GM21367 (cell line): Measurements from ENCODE around the gene RGS14.

ENCODE experiments used
- ATAC-seq: cut with Tn5 transposase; IDR thresholded peaks from one replicate; pipeline ENCODE4 v1.9.1; 2021; ENCODE audit not compliant: unreplicated experiment

RGS14 gene, protein sequence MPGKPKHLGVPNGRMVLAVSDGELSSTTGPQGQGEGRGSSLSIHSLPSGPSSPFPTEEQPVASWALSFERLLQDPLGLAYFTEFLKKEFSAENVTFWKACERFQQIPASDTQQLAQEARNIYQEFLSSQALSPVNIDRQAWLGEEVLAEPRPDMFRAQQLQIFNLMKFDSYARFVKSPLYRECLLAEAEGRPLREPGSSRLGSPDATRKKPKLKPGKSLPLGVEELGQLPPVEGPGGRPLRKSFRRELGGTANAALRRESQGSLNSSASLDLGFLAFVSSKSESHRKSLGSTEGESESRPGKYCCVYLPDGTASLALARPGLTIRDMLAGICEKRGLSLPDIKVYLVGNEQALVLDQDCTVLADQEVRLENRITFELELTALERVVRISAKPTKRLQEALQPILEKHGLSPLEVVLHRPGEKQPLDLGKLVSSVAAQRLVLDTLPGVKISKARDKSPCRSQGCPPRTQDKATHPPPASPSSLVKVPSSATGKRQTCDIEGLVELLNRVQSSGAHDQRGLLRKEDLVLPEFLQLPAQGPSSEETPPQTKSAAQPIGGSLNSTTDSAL

DNA sequence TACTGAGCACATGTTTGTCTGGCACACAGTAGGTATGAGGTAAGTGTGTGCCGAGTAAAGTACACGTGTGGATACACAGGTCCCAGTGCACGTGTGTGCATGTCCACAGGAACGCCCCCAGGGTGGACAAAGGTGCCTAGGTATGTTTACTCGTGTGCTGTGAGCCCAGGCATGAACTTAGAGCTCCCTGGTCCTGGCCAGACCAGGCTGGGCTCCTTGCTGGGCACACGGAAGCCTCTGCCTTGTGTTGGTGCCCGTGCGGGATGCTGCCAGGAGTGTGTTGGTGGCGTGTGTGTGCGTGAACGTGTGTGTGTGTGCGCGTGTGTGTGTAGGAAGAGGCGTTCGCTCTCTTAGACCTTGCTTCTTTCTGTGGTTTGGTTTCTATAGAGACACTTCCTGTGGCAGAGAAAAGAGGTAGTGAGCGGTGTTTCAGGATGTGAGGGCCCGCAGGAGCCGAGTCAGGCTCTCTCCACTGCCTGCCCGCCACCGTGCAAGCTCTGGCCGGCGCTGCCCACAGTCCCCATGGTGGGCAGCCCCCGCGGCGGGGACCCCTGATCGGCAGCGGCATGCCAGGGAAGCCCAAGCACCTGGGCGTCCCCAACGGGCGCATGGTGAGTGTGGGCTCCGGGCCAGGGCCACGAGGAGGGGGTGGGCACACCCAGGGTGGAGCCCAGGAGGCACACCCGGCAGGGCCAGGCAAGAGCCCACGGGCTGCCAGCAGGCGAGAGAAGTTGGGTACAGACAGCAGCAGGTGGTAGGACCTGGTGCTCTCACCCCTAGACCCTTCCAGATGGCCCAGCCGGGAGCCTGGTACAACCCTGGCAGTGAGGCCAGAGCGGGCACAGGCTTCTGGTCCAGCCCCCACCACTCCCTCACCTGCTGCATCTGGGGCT is at the start of gene RGS14:
Gene RGS14 (plus strand): TSS at position 466 of the 893 bp plus-strand sequence. CDS start 101 bp downstream, at position 567.
- peak; percentile 73 for ATAC-seq

DNA sequence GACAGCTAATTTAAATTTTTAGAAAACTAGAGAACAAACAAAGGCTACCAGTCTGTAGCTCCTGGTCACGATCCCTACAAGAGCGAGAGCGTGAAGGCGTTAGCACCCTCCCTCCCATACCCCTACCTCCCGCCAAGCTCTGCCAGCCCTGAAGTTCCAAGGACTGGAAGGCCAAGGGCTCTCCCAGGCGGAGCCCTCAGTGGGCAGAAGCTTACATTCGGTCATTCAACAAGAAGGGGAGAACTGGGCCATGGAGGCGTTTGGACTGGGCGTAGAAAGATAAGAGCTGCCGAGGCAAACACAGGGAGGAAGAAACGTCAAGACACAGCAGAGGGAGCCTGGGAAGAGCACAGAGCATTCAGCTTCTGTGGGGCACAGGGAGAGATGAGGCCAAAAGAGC is 49.0 kb upstream of the RGS14 start:
- no peak for ATAC-seq

DNA sequence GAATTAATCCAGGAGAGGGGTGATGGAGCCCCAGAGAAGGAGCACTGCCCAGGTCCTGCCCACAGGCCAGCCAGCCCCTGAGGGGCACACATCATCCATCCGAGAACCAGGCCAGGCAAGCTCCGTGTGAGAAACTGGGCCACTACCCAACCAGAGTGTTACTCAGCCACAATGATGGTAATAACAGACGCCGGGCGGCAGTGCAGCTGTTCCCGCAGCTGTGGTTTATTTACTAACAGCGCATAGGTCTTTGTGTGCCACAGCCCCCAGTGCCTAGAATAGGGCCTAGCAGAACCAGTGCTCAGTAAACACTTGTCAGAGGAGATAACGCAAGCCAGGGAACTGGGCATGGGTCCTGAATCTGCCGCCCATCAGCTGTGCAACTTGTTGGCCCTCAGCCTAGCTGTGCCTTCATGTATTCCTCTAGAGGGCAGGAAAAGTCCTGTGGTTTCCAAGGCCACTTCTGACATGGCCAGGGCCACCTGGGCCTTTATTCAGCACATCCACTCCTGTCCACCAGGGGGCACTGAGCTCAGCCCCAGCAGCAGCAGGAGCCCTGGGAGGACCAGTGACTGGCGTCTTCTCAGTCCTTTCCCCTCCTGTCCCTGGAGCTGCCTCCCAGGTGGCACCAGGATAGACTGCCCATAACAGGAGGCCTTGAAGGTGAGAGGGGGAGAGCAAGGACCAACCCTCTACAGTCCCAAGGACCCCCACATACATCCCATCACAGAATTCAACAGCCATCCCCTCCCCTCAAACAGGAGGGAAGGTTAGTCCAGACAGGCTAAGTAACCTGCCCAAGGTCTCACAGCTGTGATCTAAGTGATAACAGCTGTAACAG is 48.2 kb upstream of the RGS14 start:
- no peak for ATAC-seq

DNA sequence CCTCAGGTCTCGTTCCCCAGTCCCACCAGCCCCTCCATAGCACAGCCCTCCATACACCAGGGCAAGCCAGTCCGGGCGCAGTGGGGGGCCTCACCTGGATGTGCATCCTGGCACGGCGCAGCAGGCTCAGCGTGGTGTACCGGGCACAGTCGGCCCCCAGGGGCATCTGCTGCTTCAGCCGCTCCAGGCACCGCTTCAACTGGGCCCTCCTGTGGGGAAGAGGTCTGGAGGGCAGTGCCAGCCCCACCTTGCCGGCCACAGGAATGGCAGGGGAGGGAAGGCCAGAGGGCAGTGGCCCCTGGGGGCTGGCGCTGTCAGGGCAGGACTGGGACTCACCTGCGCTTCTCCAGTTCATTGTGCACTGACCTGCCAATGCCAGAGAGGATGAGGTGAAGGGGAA is 47.4 kb upstream of the RGS14 start:
- no peak for ATAC-seq

DNA sequence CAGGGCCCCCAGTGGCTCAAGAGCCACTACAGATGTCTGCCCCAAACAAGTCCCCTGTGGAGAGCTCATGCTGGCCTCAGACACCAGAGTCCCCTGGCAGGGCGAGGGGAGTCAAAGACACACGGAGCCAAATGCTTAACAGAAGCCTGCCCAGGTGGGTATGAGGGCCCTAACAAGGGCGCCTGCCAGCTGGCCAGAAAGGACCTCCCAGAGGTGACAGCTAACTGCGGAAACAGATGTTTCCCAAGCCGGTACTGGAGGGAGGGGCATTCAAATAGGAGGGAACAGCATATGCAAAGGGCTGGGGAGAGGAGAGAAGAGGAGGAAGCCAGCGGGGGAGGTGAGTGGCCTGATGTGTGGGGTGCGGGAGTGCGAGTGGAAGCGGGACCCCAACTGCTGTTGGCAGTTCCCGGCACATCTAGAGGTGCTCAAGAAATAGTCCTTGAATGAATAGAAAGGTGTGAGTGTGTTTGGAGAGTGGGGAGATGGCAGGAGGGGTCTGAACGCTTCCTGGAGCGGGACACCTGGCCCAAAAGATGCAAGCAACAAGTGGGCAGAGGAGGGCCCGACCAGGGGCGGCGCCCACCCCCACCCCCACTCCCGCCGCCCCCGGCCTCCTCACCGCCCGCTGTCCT is 46.9 kb upstream of the RGS14 start:
- no peak for ATAC-seq

DNA sequence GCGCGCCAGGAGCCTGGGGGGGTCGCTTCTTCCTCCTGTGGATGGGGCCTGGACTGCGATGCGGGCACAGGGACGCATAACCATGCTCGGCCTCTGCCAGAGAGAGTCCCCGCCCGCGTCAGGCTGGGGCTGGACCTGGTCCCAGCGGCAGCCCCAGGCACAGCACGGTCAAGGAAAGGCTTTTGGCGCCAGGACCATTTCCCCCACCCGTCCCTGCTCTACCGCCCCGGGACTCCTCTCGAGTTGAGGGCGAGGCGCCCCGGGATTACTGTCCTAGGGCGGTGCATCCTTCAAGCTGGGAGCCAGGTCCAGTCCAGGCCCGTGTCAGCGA is 46.4 kb upstream of the RGS14 start:
- ATAC-seq, result no peak

DNA sequence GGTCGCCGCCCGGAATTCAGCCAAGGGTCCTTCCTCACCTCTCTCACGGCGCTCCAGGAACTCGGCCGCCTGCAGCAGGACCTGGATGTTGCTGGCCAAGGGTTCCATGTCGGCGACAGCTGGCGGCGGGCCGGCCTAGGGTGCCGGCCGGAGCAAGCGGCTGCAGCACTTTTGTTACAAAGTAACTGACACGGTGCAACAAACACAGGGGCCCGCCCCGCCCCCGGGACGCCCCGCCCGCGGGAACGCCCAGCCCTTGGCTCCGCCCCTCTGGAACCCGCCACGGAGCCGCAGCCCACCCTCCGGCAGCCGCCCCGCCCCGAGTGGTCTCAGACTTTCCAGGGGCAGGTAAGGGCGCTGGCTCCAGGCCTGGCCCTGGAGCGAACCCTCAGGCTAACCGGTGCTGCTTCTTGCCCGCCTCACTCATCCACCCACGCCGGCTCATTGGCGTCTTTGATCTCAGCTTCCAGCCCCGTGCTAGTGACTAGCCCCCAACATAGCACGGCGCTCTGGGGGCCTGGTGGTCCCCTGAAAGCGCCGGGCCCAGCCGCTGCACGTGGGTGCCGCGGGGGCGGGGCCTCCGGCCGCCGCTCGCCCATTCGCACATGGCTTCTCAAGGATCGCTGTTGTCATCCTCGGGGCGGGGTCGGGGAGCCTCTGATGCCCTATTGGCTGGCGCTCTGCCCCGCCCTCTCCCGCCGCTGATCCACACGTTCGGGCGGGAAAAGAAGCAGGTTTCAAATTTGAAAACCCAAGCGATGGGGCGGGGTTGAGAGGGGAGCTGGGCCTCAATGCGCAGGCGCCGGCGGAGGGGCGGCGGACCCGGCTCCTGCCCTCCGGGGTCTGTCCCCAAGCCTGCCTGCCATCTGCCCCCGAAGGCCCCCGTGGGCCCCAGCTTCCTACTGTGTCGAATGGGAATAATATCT is 45.7 kb upstream of the RGS14 start, which contains the start of gene MXD3:
Gene MXD3 (minus strand): TSS at position 176 of the 926 bp plus-strand sequence. CDS start 68 bp downstream, at position 108.
- ATAC-seq, result peak; percentile 74

DNA sequence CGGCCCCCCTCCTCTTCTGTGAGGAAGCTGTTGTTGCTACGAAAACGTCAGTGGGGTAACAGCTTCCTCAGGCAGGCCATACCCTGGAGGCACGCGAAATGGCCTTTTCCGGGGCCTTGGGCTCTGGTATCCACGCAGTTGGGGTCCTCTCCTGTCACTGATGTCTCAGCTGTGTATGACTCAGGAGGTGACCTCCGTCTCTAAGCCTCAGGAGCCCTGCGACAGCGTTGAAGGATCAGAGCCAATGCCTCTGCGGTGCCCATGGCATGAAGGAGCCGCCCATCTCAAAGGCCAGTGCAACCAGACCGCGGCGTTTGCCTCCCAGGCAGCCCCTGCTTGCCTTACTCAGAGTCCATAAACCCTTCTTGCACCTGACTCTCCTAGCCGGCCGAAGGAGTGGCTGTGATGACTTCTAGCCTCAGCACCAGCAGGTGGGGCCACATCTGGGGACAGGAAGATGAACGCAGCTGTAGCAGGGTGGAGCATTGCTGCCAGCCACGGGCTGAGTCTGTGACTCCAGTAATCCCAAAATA is 45.0 kb upstream of the RGS14 start:
- peak; percentile 17 for ATAC-seq

DNA sequence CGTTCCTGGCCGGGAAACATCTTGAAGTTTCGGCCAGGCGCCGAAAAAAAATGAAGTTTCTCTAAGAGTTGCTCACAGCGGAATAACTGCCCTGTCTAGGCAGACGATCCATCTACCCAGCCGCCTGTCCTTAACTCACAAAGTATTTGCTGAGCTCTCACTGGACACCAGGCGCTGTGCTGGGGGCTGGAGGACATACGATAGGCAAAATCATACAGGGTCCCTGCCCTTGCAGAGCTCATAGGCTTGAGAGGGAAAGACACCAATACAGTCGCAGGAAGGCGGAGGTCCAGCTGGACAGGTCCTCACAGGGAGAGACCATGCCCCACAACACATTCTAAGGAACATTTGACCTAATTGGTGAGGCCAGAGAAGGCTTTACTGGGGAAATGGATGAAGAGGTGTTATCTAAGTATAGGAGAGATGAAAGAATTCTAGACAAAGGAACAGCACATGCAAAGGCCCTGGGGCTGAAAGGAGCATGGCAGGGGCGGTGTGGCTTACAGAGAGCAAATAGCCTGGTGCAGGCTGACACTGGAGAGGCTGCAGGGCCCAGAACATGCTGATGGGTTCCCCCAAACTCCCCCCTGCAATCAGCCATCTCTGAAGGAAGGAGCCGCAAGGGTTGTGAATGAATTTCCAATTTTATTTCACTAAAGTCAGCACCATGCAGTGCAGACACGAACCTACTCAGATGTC is 44.0 kb upstream of the RGS14 start:
- ATAC-seq, result no peak

DNA sequence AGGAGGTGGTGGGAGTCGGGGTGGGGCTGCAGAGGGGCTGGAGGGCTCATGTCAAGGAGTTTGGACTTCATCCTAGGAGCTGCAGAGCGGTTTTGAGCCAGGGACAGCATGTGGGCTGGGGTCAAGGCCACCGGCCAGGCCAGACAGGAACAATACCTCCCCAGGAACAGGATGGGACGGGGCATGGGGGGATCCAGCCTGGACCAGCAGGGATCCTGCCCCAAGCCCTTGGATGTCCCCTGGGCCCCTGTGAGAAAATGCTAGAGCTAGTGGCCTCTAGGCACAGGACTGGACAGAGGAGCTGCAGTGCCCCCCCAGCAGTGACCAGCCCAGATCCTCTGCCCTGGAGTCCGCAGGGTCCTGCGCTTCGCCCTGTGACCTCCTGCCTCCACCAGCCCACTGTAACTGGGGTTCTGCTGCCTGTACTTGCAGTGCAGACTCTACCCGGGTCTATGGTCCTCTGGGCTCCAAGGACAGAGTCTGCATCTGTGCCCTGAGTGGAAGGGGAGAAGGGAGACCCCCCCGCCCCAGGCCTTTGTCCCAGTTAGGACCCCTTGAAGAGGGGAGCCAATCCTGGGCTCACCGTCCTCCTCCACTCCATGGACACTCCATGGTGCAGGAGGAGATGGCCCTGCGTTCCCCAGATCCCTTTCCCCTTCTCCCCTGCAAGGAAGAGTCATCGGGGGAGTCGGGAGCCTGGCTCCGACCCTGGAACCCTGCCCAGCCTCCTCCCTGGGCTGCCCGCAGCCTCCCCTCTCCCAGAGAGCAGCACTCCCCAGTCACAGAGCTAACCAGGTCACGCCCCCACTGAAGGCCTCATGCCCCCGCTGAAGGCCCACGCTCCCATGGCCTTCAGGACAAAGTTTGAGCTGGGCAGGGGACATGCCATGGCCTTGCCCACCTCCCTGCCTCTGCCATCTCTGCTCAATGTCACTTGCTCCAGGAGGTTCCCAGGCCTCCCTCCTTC is 43.1 kb upstream of the RGS14 start:
- no peak for ATAC-seq

DNA sequence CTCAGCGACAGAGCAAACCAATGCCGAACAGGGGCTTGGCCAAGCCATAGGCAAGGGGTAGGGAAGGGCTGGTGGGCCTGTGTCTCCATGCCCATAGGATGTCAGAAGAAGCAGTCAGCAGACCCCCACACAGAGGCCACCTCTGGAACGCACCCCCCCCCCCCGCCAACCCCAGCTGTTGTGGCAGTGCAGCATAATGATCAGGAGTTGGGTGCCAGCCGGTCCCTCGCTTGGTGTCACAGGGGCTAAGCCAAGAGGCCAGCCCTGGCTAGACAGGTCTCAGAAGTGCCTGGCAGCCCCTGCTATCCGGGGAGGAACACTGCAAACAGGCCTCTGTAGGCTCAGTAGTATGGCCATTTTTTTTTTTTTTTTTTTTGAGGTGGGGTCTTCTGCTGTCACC is 42.3 kb upstream of the RGS14 start:
- no peak for ATAC-seq

DNA sequence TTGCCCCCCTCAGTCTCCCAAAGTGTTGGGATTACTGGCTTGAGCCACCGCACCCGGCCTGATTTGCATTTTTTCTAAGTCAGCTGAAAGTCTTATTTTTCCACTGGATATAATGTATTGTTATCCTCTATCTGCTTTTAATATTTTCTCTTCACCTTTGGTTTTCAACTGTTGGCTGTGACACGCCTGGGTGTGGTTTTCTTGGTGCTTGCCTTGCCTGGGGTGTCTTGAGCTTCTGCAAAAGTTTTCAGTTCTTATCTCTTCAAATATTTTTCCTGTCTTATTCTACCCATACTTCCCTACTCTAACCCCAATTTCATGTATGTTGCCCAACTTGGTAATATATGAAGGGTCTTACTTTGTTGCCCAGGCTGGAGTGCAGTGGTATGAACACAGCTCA is 41.7 kb upstream of the RGS14 start:
- ATAC-seq, result no peak

DNA sequence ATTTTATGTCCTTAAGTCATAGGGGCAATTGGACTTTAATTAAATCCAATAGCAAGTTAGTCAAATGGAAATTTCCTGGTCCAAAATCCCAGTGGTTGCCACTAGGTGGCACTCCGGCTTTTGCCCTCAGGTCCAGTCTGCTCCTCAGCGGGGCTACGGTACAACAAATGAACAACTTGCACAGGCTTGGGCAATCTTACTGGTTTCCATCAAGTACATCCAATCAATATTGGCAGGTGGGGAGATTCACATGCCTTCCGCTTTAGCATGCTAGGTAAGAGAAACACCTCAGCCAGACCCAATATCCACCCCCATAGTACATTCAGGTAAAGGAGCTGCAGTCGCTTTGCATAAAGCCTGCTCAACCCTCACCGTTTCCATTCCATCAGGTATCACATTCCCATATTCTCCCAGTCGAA is 39.8 kb upstream of the RGS14 start:
- ATAC-seq, result no peak

DNA sequence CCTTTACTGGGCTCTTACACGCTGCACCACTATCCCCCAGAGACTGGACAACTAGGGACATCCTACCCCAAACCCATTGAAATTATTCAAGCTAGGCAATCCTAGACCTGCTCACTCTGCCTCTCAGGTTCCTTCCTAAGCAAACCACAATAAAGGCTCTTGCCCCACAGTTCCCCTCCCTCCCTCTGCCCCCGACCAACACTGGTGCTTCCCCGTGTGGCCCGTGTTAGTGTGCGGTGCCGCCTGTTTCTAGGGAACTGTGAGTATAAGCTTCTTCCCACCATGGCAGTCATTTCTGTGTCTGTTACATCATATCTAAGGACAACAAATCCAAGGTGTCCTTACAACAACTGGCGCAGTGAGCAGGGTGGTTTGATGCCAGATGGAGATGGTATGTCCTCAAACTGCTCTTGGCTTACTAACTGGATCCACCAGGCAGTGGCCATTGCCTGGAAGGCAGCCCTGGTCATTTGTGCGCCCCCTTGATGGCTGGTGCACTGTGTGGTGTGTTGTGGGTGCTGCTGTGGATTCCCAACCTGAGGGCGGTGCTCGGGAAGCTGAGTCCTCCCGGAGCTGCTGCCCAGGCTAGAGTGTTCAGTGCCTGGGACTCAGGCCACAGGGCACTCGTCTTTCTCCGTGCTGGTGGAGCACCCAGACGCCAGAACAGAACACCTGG is 37.7 kb upstream of the RGS14 start:
- ATAC-seq, result no peak

DNA sequence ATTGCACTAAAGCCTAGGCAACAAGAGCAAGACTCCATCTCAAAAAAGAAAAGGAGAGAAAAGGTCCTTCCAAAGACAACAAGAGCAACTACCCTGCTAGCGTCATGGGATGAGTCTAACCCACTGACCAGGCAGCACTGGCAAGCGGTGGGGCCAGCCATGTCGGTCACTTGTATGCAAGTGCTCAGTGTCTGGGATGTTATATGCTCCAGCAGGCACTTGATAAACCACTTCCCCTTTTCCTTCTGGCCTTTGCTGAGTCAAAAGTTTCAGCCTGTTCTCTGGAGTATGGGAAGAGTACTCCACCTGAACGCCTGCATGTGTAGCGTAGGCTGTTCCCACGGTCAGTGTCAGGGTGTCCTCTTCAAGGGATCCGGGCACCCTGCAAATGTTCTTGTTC is 36.8 kb upstream of the RGS14 start:
- no peak for ATAC-seq

DNA sequence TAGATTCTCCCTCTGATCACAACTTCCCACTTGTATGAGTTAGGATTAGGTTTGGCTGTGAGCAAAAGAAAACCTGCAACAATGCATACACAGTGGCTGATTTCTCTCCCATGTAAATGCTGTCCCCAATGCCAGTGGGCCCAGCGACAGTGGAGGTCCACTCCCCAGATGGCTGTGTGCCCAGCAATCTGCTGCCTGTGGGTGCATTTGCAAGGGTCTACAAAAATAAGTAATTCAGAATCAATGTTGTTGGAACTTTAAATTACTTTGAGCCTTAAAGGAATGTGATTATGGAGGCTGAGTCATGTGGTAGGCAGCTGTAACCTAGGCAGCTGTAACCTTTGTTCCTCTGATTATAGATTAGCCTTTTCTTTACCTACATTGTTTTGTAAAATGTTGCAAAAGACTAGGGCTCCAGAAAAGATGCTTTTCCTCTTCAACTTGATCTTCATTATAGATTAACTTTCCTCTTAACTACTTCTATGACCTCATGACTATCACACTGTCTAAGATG is 31.8 kb upstream of the RGS14 start:
- ATAC-seq, result no peak
